Testis (tissue), 2 donors: ENCODE measurements around the gene HOXB4.
"Not testable (repeated sequence)": the region's sequence is repeated elsewhere in the genome, so short reads cannot be mapped to it uniquely, and the experiment has no call there.

Source experiments
- POLR2A ChIP-seq: fragments of 450-650 bp; IDR thresholded peaks from one replicate; pipeline ENCODE4 v1.6.1; 2017; ENCODE audit warnings: antibody characterized with exemption, mild to moderate bottlenecking, moderate library complexity
- TF ChIP-seq, protein P1 (sequence below), 3 experiments: fragments of 450-650 bp in 2 of 3; fragments of 200-600 bp in 1 of 3; sonication (generic) in 1 of 3; IDR thresholded peaks; one replicate each; pipeline ENCODE4 v1.5.1; 2016 to 2019; ENCODE audit warnings: antibody characterized with exemption in 3 of 3, mild to moderate bottlenecking in 2 of 3, moderate library complexity in 1 of 3

DNA sequence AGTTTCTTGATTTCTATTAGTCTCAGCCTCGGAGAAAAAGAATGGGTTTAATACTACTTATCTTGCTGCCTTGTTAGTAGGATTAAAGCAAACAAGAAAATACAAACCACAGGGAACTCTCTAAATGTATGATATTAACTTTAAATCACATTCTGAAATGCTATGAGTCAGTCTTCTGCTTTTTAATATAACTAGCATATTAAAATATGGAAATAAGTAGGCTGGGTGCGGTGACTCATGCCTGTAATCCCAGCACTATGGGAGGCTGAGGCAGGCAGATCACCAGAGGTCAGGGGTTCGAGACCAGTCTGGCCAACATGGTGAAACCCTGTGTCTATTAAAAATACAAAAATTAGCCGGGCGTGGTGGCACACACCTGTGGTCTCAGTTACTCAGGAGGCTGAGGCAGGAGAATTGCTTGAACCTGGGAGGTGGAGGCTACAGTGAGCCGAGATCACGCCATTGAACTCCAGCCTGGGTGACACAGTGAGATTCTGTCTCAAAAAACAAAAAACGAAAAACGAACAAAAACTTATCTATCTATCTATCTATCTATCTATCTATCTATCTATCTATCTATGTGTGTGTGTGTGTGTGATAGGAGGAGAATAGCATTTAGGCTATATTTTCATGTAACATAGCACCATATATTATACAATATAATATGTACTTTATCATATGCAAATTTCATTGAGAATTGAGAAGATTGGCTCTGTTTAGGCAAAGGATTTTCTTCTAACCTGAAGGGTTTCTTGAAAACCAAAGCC lies 42.2 kb downstream of the HOXB4 start:
- TF ChIP-seq, protein P1, sequence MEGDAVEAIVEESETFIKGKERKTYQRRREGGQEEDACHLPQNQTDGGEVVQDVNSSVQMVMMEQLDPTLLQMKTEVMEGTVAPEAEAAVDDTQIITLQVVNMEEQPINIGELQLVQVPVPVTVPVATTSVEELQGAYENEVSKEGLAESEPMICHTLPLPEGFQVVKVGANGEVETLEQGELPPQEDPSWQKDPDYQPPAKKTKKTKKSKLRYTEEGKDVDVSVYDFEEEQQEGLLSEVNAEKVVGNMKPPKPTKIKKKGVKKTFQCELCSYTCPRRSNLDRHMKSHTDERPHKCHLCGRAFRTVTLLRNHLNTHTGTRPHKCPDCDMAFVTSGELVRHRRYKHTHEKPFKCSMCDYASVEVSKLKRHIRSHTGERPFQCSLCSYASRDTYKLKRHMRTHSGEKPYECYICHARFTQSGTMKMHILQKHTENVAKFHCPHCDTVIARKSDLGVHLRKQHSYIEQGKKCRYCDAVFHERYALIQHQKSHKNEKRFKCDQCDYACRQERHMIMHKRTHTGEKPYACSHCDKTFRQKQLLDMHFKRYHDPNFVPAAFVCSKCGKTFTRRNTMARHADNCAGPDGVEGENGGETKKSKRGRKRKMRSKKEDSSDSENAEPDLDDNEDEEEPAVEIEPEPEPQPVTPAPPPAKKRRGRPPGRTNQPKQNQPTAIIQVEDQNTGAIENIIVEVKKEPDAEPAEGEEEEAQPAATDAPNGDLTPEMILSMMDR (IDR thresholded peaks at IDR 0.05): not testable (repeated sequence)
- TF ChIP-seq POLR2A: not testable (repeated sequence)
